ENCODE results near the gene NEK8.
"Not testable (repeated sequence)": the region's sequence is repeated elsewhere in the genome, so short reads cannot be mapped to it uniquely, and the experiment has no call there.

Gene NEK8

GRCh38 chr17:28720247-28720996 is 8.2 kb upstream of the NEK8 start:
- H3K4me3 ChIP-seq (ENCODE audit: low read depth, low read length) = peak overlapping the region; percentile 88
- in situ Hi-C loops (cut with HindIII; ENCODE audit: low sequenced_read_pairs) = loop anchor here (10.0 kb wide), 1 partner anchor 64 kb away; no protein-coding TSS in a partner anchor
- TF ChIP-seq CTCF (IDR thresholded peaks at IDR 0.05; ENCODE audit: low read depth, low read length, missing control alignments) = peak; percentile 10
- no peak for DNase-seq (ENCODE audit: low read depth)

GRCh38 chr17:28720997-28721329 is 7.6 kb upstream of the NEK8 start:
- H3K4me3 ChIP-seq (ENCODE audit: low read depth, low read length) = peak overlapping the region; percentile 88
- in situ Hi-C loops (cut with HindIII; ENCODE audit: low sequenced_read_pairs) = loop anchor here (10.0 kb wide), 1 partner anchor 64 kb away; no protein-coding TSS in a partner anchor
- not testable (repeated sequence) for DNase-seq (ENCODE audit: low read depth)

- no peak for TF ChIP-seq CTCF (IDR thresholded peaks at IDR 0.05; ENCODE audit: low read depth, low read length, missing control alignments)
- no peak overlapping the region for H3K4me3 ChIP-seq (ENCODE audit: low read depth, low read length)
- in situ Hi-C loops (cut with HindIII; ENCODE audit: low sequenced_read_pairs) = loop anchor here (10.0 kb wide), 1 partner anchor 62 kb away; no protein-coding TSS in a partner anchor
- DNase-seq (ENCODE audit: low read depth) = no peak
These were observed 6.0 kb upstream of the NEK8 start for GRCh38 chr17:28722417-28723158.

GRCh38 chr17:28723159-28723835 is 5.3 kb upstream of the NEK8 start:
- no peak for DNase-seq (ENCODE audit: low read depth)
- in situ Hi-C loops (cut with HindIII; ENCODE audit: low sequenced_read_pairs) = loop anchor here (10.0 kb wide), 1 partner anchor 62 kb away; no protein-coding TSS in a partner anchor
- no peak for TF ChIP-seq CTCF (IDR thresholded peaks at IDR 0.05; ENCODE audit: low read depth, low read length, missing control alignments)
- no peak overlapping the region for H3K4me3 ChIP-seq (ENCODE audit: low read depth, low read length)

GRCh38 chr17:28723836-28724499 is 4.6 kb upstream of the NEK8 start:
- DNase-seq (ENCODE audit: low read depth); H3K4me3 ChIP-seq (ENCODE audit: low read depth, low read length): not testable (repeated sequence)
- in situ Hi-C loops (cut with HindIII; ENCODE audit: low sequenced_read_pairs) = loop anchor here (10.0 kb wide), 1 partner anchor 61 kb away; no protein-coding TSS in a partner anchor

- no peak for DNase-seq (ENCODE audit: low read depth)
- no peak for TF ChIP-seq CTCF (IDR thresholded peaks at IDR 0.05; ENCODE audit: low read depth, low read length, missing control alignments)
- H3K4me3 ChIP-seq (ENCODE audit: low read depth, low read length) = no peak overlapping the region
- in situ Hi-C loops (cut with HindIII; ENCODE audit: low sequenced_read_pairs) = loop anchor here (10.0 kb wide), 1 partner anchor 60 kb away; no protein-coding TSS in a partner anchor
These were observed 4.0 kb upstream of the NEK8 start for GRCh38 chr17:28724500-28725165.
